HEK293 (cell line): ENCODE data around the gene LGALS3BP.

Source experiments
- GLI2 ChIP-seq: fragments of 450-650 bp; formaldehyde crosslinking; IDR thresholded peaks from 2 replicates; pipeline ENCODE4; 2017; ENCODE audit warnings: missing biosample characterization, missing genetic modification characterization, low read depth, borderline replicate concordance
- HOXC10 ChIP-seq: sonication (generic); formaldehyde crosslinking; IDR thresholded peaks from 2 replicates; pipeline ENCODE4 v1.8.1; 2023; ENCODE audit warnings: mild to moderate bottlenecking, missing genetic modification reagents
- OSR2 ChIP-seq: fragments of 450-650 bp; formaldehyde crosslinking; IDR thresholded peaks from 2 replicates; pipeline ENCODE4 v1.5.1; 2016; ENCODE audit warnings: missing biosample characterization, missing genetic modification characterization
- SP7 ChIP-seq: fragments of 450-650 bp; formaldehyde crosslinking; IDR thresholded peaks from 2 replicates; pipeline ENCODE4 v1.5.1; 2016; ENCODE audit warnings: missing biosample characterization, missing genetic modification characterization
- TCF7L2 ChIP-seq: IDR thresholded peaks from 2 replicates; pipeline ENCODE4 v1.6.1; 2011; ENCODE audit warnings: low read depth, mild to moderate bottlenecking, inconsistent platforms, low read length, moderate library complexity, borderline replicate concordance
- YY1 ChIP-seq: fragments of 450-650 bp; formaldehyde crosslinking; IDR thresholded peaks from 2 replicates; pipeline ENCODE4 v1.5.1; 2018; ENCODE audit warnings: missing biosample characterization, missing genetic modification characterization
- ZBTB48 ChIP-seq: fragments of 450-650 bp; formaldehyde crosslinking; IDR thresholded peaks from 2 replicates; pipeline ENCODE4 v1.5.1; 2016; ENCODE audit warnings: missing biosample characterization, missing genetic modification characterization
- ZBTB8A ChIP-seq: fragments of 450-650 bp; formaldehyde crosslinking; IDR thresholded peaks from 2 replicates; pipeline ENCODE4 v1.5.1; 2016; ENCODE audit warnings: missing biosample characterization, missing genetic modification characterization
- ZNF169 ChIP-seq: fragments of 450-650 bp; formaldehyde crosslinking; IDR thresholded peaks from 2 replicates; pipeline ENCODE4 v1.5.1; 2016; ENCODE audit warnings: missing biosample characterization, missing genetic modification characterization
- ZNF324 ChIP-seq: fragments of 450-650 bp; formaldehyde crosslinking; IDR thresholded peaks from 2 replicates; pipeline ENCODE4 v1.5.1; 2016; ENCODE audit warnings: missing biosample characterization, missing genetic modification characterization
- ZNF366 ChIP-seq: fragments of 450-650 bp; formaldehyde crosslinking; conservative IDR thresholded peaks from 2 replicates; pipeline ENCODE4 v1.5.1; 2016; ENCODE audit warnings: missing biosample characterization, missing genetic modification characterization
- ZNF37A ChIP-seq: fragments of 450-650 bp; IDR thresholded peaks from 2 replicates; pipeline ENCODE4 v1.5.1; 2018; ENCODE audit warnings: missing biosample characterization, missing genetic modification characterization
- ZNF416 ChIP-seq: fragments of 450-650 bp; formaldehyde crosslinking; IDR thresholded peaks from 2 replicates; pipeline ENCODE4 v1.5.1; 2016; ENCODE audit warnings: missing biosample characterization, missing genetic modification characterization
- ZNF510 ChIP-seq: fragments of 450-650 bp; formaldehyde crosslinking; IDR thresholded peaks from 2 replicates; pipeline ENCODE4 v1.5.1; 2018; ENCODE audit warnings: mild to moderate bottlenecking, missing genetic modification characterization, missing biosample characterization; ENCODE audit not compliant: insufficient replicate concordance
- ZNF623 ChIP-seq: fragments of 450-650 bp; formaldehyde crosslinking; IDR thresholded peaks from 2 replicates; pipeline ENCODE4 v1.5.1; 2016; ENCODE audit warnings: missing biosample characterization, missing genetic modification characterization
- ZNF629 ChIP-seq: fragments of 450-650 bp; formaldehyde crosslinking; IDR thresholded peaks from 2 replicates; pipeline ENCODE4 v1.5.1; 2017; ENCODE audit warnings: missing biosample characterization, missing genetic modification characterization
- ZNF701 ChIP-seq: fragments of 450-650 bp; formaldehyde crosslinking; IDR thresholded peaks from 2 replicates; pipeline ENCODE4 v1.5.1; 2016; ENCODE audit warnings: missing biosample characterization, missing genetic modification characterization
- ZNF707 ChIP-seq: fragments of 450-650 bp; formaldehyde crosslinking; IDR thresholded peaks from 2 replicates; pipeline ENCODE4 v1.5.1; 2016; ENCODE audit warnings: missing biosample characterization, missing genetic modification characterization
- TF ChIP-seq, protein P1 (sequence below): fragments of 450-650 bp; formaldehyde crosslinking; IDR thresholded peaks from 2 replicates; pipeline ENCODE4 v1.5.1; 2017; ENCODE audit warnings: missing biosample characterization, missing genetic modification characterization
- TF ChIP-seq, protein P2 (sequence below): fragments of 450-650 bp; formaldehyde crosslinking; IDR thresholded peaks from 2 replicates; pipeline ENCODE4 v1.5.1; 2016; ENCODE audit warnings: missing biosample characterization, missing genetic modification characterization
- TF ChIP-seq, protein P3 (sequence below): fragments of 450-650 bp; formaldehyde crosslinking; IDR thresholded peaks from 2 replicates; pipeline ENCODE4 v1.5.1; 2016; ENCODE audit warnings: missing biosample characterization, missing genetic modification characterization
- TF ChIP-seq, protein P4 (sequence below): fragments of 450-650 bp; formaldehyde crosslinking; IDR thresholded peaks from 2 replicates; pipeline ENCODE4 v1.5.1; 2016; ENCODE audit warnings: missing biosample characterization, missing genetic modification characterization
- TF ChIP-seq, protein P5 (sequence below): fragments of 450-650 bp; formaldehyde crosslinking; IDR thresholded peaks from 2 replicates; pipeline ENCODE4 v1.5.0; 2017; ENCODE audit warnings: missing biosample characterization, missing genetic modification characterization, borderline replicate concordance
- TF ChIP-seq, protein P6 (sequence below): fragments of 450-650 bp; formaldehyde crosslinking; IDR thresholded peaks from 2 replicates; pipeline ENCODE4 v1.5.1; 2017; ENCODE audit warnings: missing biosample characterization, mild to moderate bottlenecking, missing genetic modification characterization, moderate library complexity

Gene LGALS3BP

DNA sequence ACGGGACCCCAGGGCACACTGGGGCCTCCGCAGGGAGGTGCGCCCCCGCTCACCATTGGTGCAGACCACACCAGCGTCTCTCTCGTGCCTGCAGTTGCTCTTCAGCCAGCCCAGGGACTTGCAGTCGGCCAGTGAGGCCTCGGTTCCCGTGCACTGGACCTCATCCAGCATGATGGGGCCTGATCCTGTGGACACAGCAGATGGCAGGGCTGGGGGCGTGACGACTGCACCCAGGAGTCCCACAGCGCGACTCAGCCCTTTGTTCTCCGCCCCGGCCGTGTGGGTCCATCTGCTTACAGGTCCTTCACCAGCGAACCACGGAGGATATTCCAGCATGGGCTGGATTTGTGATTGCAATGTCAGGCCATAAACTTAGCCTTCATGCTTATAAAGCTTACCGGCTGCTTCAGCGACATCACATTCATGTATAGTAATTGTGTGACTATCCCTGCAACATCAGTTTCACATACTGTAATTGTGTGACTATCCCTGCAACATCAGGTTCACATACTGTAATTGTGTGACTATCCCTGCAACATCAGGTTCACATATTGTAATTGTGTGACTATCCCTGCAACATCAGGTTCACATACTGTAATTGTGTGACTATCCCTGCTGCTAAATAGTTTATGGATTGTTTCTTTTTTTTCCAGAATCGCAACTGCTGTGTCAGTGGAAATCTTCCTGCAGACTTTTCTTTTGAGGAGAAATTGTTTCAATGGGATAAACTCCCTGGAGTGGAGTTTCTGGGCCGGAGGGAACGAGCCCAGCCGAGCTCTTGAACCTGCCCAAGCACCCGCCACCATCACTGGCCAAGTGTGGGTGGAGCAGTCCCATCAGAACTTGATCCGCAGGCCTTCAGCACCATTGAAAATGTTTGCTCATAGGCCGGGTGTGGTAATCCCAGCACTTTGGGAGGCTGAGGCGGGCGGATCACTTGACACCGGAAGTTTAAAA, 4.8 kb downstream of the LGALS3BP start (continued):
- no peak for TF ChIP-seq HOXC10 (CRISPR knock-in tag)
- TF ChIP-seq, protein P1, sequence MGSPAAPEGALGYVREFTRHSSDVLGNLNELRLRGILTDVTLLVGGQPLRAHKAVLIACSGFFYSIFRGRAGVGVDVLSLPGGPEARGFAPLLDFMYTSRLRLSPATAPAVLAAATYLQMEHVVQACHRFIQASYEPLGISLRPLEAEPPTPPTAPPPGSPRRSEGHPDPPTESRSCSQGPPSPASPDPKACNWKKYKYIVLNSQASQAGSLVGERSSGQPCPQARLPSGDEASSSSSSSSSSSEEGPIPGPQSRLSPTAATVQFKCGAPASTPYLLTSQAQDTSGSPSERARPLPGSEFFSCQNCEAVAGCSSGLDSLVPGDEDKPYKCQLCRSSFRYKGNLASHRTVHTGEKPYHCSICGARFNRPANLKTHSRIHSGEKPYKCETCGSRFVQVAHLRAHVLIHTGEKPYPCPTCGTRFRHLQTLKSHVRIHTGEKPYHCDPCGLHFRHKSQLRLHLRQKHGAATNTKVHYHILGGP (tag by site-specific recombination): no peak
- TF ChIP-seq, protein P2, sequence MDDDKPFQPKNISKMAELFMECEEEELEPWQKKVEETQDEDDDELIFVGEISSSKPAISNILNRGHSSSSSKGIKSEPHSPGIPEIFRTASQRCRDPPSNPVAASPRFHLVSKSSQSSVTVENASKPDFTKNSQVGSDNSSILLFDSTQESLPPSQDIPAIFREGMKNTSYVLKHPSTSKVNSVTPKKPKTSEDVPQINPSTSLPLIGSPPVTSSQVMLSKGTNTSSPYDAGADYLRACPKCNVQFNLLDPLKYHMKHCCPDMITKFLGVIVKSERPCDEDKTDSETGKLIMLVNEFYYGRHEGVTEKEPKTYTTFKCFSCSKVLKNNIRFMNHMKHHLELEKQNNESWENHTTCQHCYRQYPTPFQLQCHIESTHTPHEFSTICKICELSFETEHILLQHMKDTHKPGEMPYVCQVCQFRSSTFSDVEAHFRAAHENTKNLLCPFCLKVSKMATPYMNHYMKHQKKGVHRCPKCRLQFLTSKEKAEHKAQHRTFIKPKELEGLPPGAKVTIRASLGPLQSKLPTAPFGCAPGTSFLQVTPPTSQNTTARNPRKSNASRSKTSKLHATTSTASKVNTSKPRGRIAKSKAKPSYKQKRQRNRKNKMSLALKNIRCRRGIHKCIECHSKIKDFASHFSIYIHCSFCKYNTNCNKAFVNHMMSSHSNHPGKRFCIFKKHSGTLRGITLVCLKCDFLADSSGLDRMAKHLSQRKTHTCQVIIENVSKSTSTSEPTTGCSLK (tag by site-specific recombination): no peak
- TF ChIP-seq ZNF324: peak; percentile 31; the same call in 1 of the 2 replicates
- no peak for TF ChIP-seq GLI2
- peak; percentile 26; the same call in 1 of the 2 replicates for TF ChIP-seq ZNF629
- TF ChIP-seq YY1 (tag by site-specific recombination): no peak
- no peak for TF ChIP-seq ZNF169
- no peak for TF ChIP-seq ZNF366 (tag by site-specific recombination)
- TF ChIP-seq ZBTB8A (tag by site-specific recombination): peak; percentile 13; the same call in 1 of the 2 replicates
- no peak for TF ChIP-seq OSR2
- no peak for TF ChIP-seq ZNF510
- TF ChIP-seq, protein P3, sequence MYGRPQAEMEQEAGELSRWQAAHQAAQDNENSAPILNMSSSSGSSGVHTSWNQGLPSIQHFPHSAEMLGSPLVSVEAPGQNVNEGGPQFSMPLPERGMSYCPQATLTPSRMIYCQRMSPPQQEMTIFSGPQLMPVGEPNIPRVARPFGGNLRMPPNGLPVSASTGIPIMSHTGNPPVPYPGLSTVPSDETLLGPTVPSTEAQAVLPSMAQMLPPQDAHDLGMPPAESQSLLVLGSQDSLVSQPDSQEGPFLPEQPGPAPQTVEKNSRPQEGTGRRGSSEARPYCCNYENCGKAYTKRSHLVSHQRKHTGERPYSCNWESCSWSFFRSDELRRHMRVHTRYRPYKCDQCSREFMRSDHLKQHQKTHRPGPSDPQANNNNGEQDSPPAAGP (tag by site-specific recombination): no peak
- TF ChIP-seq ZNF623 (tag by site-specific recombination): no peak
- no peak for TF ChIP-seq TCF7L2
- TF ChIP-seq ZBTB48 (tag by site-specific recombination): peak; percentile 100
- TF ChIP-seq ZNF37A (tag by site-specific recombination): no peak
- no peak for TF ChIP-seq ZNF416 (tag by site-specific recombination)
- 0 out of 2 replicates have a peak, but pooled peaks have one; percentile 17 for TF ChIP-seq SP7 (tag by site-specific recombination)
- TF ChIP-seq, protein P4, sequence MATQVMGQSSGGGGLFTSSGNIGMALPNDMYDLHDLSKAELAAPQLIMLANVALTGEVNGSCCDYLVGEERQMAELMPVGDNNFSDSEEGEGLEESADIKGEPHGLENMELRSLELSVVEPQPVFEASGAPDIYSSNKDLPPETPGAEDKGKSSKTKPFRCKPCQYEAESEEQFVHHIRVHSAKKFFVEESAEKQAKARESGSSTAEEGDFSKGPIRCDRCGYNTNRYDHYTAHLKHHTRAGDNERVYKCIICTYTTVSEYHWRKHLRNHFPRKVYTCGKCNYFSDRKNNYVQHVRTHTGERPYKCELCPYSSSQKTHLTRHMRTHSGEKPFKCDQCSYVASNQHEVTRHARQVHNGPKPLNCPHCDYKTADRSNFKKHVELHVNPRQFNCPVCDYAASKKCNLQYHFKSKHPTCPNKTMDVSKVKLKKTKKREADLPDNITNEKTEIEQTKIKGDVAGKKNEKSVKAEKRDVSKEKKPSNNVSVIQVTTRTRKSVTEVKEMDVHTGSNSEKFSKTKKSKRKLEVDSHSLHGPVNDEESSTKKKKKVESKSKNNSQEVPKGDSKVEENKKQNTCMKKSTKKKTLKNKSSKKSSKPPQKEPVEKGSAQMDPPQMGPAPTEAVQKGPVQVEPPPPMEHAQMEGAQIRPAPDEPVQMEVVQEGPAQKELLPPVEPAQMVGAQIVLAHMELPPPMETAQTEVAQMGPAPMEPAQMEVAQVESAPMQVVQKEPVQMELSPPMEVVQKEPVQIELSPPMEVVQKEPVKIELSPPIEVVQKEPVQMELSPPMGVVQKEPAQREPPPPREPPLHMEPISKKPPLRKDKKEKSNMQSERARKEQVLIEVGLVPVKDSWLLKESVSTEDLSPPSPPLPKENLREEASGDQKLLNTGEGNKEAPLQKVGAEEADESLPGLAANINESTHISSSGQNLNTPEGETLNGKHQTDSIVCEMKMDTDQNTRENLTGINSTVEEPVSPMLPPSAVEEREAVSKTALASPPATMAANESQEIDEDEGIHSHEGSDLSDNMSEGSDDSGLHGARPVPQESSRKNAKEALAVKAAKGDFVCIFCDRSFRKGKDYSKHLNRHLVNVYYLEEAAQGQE (tag by site-specific recombination): no peak
- TF ChIP-seq, protein P5, sequence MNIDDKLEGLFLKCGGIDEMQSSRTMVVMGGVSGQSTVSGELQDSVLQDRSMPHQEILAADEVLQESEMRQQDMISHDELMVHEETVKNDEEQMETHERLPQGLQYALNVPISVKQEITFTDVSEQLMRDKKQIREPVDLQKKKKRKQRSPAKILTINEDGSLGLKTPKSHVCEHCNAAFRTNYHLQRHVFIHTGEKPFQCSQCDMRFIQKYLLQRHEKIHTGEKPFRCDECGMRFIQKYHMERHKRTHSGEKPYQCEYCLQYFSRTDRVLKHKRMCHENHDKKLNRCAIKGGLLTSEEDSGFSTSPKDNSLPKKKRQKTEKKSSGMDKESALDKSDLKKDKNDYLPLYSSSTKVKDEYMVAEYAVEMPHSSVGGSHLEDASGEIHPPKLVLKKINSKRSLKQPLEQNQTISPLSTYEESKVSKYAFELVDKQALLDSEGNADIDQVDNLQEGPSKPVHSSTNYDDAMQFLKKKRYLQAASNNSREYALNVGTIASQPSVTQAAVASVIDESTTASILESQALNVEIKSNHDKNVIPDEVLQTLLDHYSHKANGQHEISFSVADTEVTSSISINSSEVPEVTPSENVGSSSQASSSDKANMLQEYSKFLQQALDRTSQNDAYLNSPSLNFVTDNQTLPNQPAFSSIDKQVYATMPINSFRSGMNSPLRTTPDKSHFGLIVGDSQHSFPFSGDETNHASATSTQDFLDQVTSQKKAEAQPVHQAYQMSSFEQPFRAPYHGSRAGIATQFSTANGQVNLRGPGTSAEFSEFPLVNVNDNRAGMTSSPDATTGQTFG: no peak
- no peak for TF ChIP-seq ZNF701 (tag by site-specific recombination)
- no peak for TF ChIP-seq ZNF707 (tag by site-specific recombination)
- TF ChIP-seq, protein P6, sequence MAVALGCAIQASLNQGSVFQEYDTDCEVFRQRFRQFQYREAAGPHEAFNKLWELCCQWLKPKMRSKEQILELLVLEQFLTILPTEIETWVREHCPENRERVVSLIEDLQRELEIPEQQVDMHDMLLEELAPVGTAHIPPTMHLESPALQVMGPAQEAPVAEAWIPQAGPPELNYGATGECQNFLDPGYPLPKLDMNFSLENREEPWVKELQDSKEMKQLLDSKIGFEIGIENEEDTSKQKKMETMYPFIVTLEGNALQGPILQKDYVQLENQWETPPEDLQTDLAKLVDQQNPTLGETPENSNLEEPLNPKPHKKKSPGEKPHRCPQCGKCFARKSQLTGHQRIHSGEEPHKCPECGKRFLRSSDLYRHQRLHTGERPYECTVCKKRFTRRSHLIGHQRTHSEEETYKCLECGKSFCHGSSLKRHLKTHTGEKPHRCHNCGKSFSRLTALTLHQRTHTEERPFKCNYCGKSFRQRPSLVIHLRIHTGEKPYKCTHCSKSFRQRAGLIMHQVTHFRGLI: peak; percentile 64
